ENCODE data around the gene CLEC20A. TPM values are rescaled to one million over a fixed set of nuclear protein-coding genes. Genes with fewer than 3 reads are reported as not detected.

Gene CLEC20A
- total and polyA plus RNA-seq, 2 experiments from 2014 or later = not detected

DNA sequence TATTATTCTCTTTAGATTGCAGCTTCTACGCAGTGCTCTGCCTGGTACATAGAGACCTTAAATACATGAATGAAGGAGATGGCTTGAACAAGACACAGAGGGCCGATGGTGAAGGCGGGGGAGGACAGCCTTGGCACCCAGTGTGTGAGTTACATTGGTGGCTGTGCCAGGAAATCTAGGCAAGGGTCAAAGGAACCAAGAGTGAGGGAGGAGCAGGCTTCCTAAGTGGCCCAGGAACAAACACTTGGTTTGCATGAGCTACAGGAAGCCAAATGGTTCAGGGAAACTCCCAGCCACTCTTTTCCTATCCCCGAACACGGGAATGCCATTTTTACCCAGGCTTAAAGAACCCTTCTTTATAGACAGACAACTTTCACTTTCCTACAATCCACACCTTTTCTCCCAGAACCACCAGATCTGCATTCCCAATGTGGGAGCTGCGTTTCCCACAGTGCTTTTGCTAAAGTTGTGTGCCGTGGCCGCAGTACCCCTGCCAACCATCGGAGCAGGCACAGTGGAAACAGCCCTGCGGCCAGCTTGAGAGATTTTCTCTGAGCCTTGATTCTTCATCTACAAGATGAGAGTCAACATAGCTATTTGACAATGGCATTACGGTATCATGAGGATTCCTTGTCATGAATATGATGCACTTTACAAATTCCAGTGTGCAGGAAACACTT lies 3.5 kb upstream of the CLEC20A start:
- H3K79me2 ChIP-seq = no peaks in the 10 kb centered on the region
- 85% methylated on average over 11 of the region's 11 CpGs for WGBS (ENCODE audit: low lambda C conversion rate, missing lambda C conversion rate)
- H3K27ac ChIP-seq = no peak overlapping the region
- no peak for DNase-seq (ENCODE audit: low spot score)
- no peak overlapping the region for H2AFZ ChIP-seq
- no peaks in the 10 kb centered on the region for H3K36me3 ChIP-seq (replicated peaks; ENCODE audit: insufficient read depth, low read depth)
- no peaks in the 10 kb centered on the region for H3K9me2 ChIP-seq (replicated peaks; ENCODE audit: insufficient read depth)
- no peaks in the 10 kb centered on the region for H4K20me1 ChIP-seq (ENCODE audit: insufficient read depth, poor library complexity, severe bottlenecking)
- no peaks in the 10 kb centered on the region for H3K4me1 ChIP-seq (ENCODE audit: insufficient read depth)
- no peaks in the 10 kb centered on the region for H3K9me3 ChIP-seq (ENCODE audit: low read depth)
- H3K4me2 ChIP-seq = no peak overlapping the region
- H3K27me3 ChIP-seq = no peaks in the 10 kb centered on the region
- TF ChIP-seq, protein P1, sequence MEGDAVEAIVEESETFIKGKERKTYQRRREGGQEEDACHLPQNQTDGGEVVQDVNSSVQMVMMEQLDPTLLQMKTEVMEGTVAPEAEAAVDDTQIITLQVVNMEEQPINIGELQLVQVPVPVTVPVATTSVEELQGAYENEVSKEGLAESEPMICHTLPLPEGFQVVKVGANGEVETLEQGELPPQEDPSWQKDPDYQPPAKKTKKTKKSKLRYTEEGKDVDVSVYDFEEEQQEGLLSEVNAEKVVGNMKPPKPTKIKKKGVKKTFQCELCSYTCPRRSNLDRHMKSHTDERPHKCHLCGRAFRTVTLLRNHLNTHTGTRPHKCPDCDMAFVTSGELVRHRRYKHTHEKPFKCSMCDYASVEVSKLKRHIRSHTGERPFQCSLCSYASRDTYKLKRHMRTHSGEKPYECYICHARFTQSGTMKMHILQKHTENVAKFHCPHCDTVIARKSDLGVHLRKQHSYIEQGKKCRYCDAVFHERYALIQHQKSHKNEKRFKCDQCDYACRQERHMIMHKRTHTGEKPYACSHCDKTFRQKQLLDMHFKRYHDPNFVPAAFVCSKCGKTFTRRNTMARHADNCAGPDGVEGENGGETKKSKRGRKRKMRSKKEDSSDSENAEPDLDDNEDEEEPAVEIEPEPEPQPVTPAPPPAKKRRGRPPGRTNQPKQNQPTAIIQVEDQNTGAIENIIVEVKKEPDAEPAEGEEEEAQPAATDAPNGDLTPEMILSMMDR (IDR thresholded peaks at IDR 0.05; ENCODE audit: poor library complexity) = peak; percentile 11
- TF ChIP-seq EZH2 (IDR thresholded peaks at IDR 0.05; ENCODE audit: borderline replicate concordance) (no peak), EZH2phosphoT487 (IDR thresholded peaks at IDR 0.05; ENCODE audit: low read depth, severe bottlenecking, unreplicated experiment) (no peak)
- no peak overlapping the region for H3K4me3 ChIP-seq

DNA sequence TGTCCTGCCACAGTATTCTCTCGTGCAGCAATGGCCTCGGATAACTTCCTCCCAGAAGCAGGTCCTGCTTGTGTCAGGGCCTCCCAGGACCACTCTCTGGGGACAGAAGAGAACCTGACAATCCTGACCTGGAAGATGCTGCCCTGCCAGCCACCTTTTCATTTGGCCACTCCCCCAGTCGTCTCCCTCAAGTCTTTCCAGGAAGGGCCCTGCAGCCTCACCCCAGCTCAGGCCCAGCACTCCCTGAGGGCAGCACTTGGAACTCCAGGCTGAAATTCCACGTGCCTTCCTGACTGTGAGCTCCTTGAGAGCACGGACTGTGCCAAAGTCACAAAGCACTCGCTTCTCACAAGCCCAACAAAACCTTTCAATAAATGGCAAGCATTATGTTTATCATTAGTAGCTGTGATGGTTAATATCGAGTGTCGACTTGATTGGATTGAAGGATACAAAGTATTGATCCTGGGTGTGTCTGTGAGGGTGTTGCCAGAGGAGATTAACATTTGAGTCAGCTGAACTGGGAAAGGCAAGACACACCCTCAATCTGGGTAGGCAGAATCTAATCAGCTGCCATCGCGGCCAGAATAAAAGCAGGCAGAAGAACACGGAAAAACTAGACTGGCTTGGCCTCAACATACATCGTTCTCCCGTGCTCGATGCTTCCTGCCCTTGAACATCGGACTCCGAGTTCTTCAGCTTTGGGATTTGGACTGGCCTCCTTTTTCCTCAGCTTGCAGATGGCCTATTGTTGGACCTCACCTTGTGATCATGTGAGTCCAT lies 2.3 kb upstream of the CLEC20A start:
- Histone ChIP-seq H2AFZ (no peak overlapping the region), H3K27me3 (no peaks in the 10 kb centered on the region), H3K27ac (no peak overlapping the region), H3K9me2 (replicated peaks; ENCODE audit: insufficient read depth) (no peaks in the 10 kb centered on the region), H3K9me3 (ENCODE audit: low read depth) (no peaks in the 10 kb centered on the region), H3K4me3 (no peak overlapping the region), H3K36me3 (replicated peaks; ENCODE audit: insufficient read depth, low read depth) (no peaks in the 10 kb centered on the region), H4K20me1 (ENCODE audit: insufficient read depth, poor library complexity, severe bottlenecking) (no peaks in the 10 kb centered on the region), H3K4me2 (no peak overlapping the region), H3K4me1 (ENCODE audit: insufficient read depth) (no peaks in the 10 kb centered on the region), H3K79me2 (no peaks in the 10 kb centered on the region)
- WGBS (ENCODE audit: low lambda C conversion rate, missing lambda C conversion rate) = 91% methylated on average over 16 of the region's 16 CpGs
- DNase-seq (ENCODE audit: low spot score) = no peak
- TF ChIP-seq EZH2phosphoT487 (IDR thresholded peaks at IDR 0.05; ENCODE audit: low read depth, severe bottlenecking, unreplicated experiment) (no peak), EZH2 (IDR thresholded peaks at IDR 0.05; ENCODE audit: borderline replicate concordance) (no peak)
- TF ChIP-seq, protein P1 (IDR thresholded peaks at IDR 0.05; ENCODE audit: poor library complexity) = no peak

DNA sequence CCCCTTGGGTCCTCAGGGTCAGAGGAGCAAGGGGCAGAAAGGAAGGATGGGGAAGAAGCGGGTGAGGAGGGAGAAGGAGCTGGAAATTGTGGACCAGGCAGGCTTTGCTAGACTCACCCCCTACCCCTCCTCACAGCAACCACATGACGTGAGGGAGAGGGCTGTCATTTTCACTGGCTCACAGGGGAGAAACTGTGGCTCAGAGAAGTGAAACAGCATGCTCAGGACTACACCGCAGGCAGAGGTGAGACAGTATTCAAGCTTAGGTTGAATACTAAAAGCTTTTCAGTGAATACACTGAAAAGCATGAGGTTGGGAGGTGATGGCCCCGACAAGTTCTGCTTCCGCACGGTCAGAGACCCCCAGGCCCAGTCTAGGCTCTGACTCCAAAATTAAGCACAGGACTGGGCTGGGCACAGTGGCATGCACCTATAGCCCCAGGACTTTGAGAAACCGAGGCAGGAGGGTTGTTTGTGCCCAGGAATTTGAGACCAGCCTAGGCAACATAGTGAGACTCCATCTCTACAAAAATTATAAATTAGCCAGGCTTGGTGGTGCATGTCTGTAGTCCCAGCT lies 1.2 kb upstream of the CLEC20A start:
- no peaks in the 10 kb centered on the region for H3K9me2 ChIP-seq (replicated peaks; ENCODE audit: insufficient read depth)
- H3K4me1 ChIP-seq (ENCODE audit: insufficient read depth) = no peaks in the 10 kb centered on the region
- TF ChIP-seq EZH2phosphoT487 (IDR thresholded peaks at IDR 0.05; ENCODE audit: low read depth, severe bottlenecking, unreplicated experiment) (no peak), EZH2 (IDR thresholded peaks at IDR 0.05; ENCODE audit: borderline replicate concordance) (no peak)
- TF ChIP-seq, protein P1 (IDR thresholded peaks at IDR 0.05; ENCODE audit: poor library complexity) = no peak
- 82% methylated on average over 7 of the region's 7 CpGs for WGBS (ENCODE audit: low lambda C conversion rate, missing lambda C conversion rate)
- H3K4me3 ChIP-seq = no peak overlapping the region
- no peak for DNase-seq (ENCODE audit: low spot score)
- no peak overlapping the region for H3K27ac ChIP-seq
- H3K79me2 ChIP-seq = no peaks in the 10 kb centered on the region
- no peaks in the 10 kb centered on the region for H3K27me3 ChIP-seq
- H2AFZ ChIP-seq = no peak overlapping the region
- H4K20me1 ChIP-seq (ENCODE audit: insufficient read depth, poor library complexity, severe bottlenecking) = no peaks in the 10 kb centered on the region
- no peaks in the 10 kb centered on the region for H3K9me3 ChIP-seq (ENCODE audit: low read depth)
- H3K36me3 ChIP-seq (replicated peaks; ENCODE audit: insufficient read depth, low read depth) = no peaks in the 10 kb centered on the region
- H3K4me2 ChIP-seq = no peak overlapping the region

Data from hepatocyte (in vitro differentiated cells).